GM18507 (cell line): ENCODE results near the gene OLA1.
A peak's percentile ranks its signal among the peaks of the same experiment; 100 is the strongest.

Source experiments
- DNase-seq: peaks from one replicate; pipeline ENCODE4 v3.0.0; 2011; ENCODE audit warnings: low read depth; ENCODE audit not compliant: insufficient read length; ENCODE audit errors: extremely low spot score
- FAIRE-seq: peaks from 2 replicates; lab custom pipeline; 2011; peaks lifted over from hg19 to GRCh38; lab: Jason Lieb, UNC

The OLA1 gene

GRCh38 chr2:174076975-174077374 lies 171.4 kb downstream of the OLA1 start:
- FAIRE-seq, result no peak

DNA sequence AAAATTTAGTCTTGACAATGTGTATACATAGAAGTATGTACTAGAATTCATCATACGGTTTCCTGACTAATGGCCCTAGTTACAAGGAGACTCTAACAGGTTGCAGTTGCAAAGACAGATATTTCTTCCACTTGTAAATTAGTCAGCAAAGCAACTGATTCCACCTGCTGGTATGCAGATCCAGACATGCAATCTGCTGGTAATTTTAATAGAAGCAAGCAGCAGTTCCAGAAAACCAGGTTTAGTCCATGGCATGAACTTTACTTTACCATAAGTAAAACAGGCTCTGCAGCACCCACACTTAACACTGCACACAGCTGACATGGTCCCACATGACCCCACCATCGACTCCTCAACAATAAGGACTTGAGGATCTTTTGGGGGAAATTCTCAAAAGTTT lies 172.3 kb downstream of the OLA1 start:
- DNase-seq (no peak), FAIRE-seq (peak; percentile 44)

More at GRCh38 chr2:174076975-174077374, 171.4 kb downstream of the OLA1 start:
- no peak for DNase-seq

DNA sequence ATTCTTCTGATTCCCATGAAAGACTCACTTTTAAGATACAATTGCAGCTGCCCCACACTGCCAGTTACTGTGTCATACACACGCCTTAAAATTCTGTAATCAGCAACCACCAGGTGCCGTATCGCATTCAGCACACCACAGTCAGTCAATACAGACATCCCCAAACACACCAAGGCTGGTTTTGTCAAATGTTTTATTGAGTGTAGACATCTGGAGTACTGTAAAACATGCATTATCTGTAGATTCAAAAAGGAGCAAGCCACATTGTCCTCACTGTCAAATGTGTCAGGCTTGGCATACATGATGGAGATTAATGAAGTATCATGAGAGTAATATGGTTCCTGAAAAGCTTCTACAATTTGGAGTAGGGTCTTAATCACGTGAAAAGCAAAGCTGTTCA lies 173.5 kb downstream of the OLA1 start:
- DNase-seq (no peak), FAIRE-seq (no peak)

DNA sequence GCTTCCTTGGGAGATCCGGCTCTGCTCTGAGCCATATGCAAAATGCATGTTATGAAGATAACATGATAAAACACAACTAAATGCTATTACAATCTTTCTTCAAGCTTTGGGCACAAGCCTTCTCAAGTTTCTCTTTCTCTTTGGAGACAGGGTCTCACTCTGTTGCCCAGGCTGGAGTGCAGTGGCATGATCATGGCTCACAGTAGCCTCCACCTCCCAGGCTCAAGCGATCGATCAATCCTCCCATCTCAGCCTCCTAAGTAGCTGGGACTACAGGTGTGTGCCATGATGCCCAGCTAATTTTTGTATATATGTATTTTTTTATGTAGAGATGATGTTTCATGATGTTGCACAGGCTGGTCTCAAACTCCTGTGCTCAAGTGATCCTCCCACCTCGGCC lies 175.5 kb downstream of the OLA1 start:
- FAIRE-seq, result no peak

GRCh38 chr2:174072069-174072468 lies 176.3 kb downstream of the OLA1 start:
- DNase-seq (no peak), FAIRE-seq (peak; percentile 41)

More for the DNA sequence above, 175.5 kb downstream of the OLA1 start:
- DNase-seq, result no peak

DNA sequence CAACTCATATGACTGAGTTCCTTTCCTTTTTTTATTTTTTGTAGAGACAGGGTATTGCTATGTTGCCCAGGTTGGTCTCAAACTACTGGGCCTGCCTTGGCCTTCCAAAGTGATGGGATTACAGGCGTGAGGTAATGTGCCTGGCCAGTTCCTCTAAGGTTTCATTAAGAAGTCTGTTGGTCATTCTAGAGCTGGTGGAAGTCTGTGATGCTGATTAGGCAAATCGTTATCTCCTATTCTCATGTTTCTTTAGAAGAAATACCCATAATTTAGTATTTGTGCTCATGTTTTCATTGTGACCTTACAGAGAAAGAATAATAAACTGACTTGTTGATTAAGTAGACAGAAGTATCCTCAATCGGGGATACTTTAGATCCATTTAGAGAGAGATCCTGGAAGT lies 177.0 kb downstream of the OLA1 start:
- FAIRE-seq (no peak), DNase-seq (no peak)

- DNase-seq (no peak), FAIRE-seq (no peak)
These were observed 178.1 kb downstream of the OLA1 start for GRCh38 chr2:174070281-174070680.

- DNase-seq (no peak), FAIRE-seq (no peak)
These were observed 180.5 kb downstream of the OLA1 start for GRCh38 chr2:174067815-174068214.

DNA sequence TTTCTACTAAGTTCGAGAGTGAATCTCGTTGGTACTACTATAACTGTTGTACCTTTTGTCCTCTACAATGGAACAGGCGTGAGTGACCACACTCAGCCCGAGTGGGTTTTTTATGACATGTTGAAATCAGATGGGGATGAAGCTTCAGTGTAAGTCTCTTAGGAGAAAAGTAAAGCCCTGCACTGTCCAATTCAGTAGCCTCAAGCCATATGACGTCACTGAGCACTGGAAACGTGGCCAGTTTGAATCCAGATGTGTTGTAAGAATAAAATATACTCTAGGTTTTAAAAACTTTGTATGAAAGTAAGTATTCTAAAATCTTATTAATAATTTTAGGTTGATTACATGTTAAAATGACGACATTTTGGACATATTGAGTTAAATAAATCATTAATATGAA lies 181.5 kb downstream of the OLA1 start:
- FAIRE-seq (no peak), DNase-seq (no peak)

DNA sequence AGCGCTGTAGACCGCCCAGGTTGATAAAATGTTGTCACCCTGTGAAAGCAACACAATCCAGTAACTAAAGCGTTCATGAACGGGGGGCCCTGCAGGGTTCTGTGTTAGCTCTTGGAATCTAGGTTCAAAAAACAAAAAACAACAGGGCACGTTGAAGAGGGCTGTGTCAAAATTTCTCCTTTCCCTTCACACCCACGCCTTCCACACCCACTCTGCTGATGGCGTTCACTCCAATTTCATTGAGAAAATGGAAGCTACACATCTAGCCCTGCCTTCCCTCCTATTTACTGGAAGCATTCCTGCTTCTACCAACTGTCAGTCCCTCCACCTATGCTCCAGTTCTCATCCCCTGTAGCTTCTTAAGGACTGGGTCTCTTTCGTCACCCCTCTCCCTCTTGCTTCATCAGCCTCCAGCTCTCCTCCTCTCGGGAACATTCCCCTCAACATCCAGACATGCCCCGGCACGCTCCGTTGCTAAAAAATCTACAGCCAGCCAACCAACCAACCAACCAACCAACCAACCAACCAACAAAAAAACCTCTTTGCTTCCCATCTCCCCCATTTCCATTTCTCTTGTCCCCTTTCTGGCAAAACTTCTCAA lies 184.7 kb downstream of the OLA1 start:
- FAIRE-seq, result no peak
- no peak for DNase-seq

DNA sequence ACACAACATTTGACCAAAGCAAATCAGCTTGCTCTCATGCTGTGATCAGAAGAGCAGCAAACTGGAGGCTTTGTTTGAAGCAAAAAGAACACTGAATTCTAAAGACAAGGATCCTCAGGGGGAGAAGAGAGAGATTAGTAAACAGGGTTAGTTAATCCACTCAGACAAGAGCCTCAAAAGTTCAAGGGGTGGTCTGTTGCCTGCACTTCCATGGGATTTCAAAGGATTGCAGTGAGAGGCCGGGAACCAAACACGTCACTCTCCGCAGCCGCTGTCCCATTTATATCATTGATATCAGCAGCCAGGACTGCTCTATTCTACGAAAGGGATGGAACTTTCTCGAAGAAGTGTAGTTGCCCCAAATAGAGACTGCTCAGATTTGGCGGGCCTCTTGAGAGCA lies 185.4 kb downstream of the OLA1 start:
- no peak for DNase-seq

GRCh38 chr2:174059884-174060244 lies 188.5 kb downstream of the OLA1 start:
- no peak for FAIRE-seq
- no peak for DNase-seq

More for the DNA sequence above, 185.4 kb downstream of the OLA1 start:
- FAIRE-seq, result no peak

- FAIRE-seq, result no peak
- no peak for DNase-seq
These were observed 189.0 kb downstream of the OLA1 start for GRCh38 chr2:174059178-174059883.

DNA sequence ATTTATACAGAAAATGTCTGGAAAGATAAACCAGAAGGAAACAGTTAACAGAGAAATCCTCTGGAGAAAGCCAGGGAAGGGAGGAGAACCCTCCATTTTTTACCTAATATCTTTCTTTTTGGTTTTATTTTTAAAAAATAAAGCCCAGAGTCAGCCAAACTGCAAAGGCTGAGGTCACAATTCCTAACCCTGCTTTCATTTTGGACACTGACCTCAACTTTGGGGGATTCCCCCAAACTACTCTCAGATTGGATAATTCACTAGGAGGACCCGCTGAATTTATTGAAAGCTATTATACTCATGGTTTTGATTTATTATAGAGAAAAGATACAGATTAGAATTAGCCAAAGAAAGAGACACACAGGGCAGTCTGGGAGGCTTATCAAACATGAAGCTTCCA lies 189.9 kb downstream of the OLA1 start:
- no peak for FAIRE-seq

GRCh38 chr2:174058026-174058425 lies 190.3 kb downstream of the OLA1 start:
- DNase-seq (no peak), FAIRE-seq (no peak)

More for the DNA sequence above, 189.9 kb downstream of the OLA1 start:
- no peak for DNase-seq

DNA sequence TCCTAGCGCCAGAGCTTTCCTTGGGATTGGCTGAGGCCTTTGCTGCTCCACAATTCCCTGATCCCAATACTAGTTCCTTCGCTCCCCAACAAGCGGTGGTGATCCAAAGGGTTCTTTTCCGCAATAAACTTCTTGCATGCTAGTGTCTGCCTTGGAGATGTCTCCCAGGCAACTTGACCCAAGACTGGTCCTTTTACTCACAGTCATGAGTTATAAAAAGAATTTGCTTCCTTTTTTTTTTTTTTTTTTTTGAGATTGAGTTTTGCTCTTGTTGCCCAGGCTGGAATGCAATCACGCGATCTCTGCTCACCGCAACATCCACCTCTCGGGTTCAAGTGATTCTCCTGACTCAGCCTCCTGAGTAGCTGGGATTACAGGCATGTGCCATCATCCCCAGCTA lies 193.4 kb downstream of the OLA1 start:
- DNase-seq (no peak), FAIRE-seq (no peak)

DNA sequence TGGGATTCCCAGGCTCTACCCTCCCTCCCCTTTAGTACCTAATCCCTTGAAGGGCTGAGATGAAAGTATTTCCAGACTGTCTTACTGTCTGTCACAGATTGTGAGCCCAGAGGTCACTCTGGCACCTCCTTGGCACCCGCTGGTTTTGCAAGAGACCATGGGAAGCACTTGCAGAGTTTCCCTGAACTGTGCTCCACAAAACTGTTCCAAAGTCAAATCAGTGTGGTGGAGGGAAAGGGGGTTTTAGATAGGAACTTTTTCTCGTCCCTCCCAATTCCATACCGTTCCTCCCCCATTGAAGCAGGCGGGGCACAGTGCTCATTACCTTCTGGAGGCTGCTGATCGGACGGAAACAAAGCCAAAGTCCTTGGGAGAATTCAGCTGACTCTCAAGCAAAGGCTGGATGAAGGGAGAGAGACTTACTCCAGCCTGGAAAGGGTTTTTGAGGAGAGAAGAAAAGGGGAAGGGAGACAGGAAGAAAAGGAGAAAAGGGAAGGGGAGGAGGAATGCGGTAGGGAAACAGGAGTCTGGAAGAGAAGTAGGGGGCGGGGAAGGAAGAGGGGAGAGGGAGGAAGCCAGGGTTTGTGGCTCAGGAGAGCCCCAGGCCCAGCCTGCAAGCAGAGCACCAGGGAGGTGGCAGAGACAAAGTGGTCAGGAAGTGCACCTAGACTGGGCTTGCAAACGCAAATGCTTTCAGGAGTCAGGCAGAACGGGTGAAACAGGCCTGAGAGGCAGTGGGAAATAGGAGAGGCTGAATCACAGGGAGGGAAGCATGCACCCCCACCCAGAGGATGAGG lies 194.8 kb downstream of the OLA1 start:
- DNase-seq (no peak), FAIRE-seq (no peak)

GRCh38 chr2:174052584-174052976 lies 195.8 kb downstream of the OLA1 start:
- FAIRE-seq, result no peak
- DNase-seq, result no peak

DNA sequence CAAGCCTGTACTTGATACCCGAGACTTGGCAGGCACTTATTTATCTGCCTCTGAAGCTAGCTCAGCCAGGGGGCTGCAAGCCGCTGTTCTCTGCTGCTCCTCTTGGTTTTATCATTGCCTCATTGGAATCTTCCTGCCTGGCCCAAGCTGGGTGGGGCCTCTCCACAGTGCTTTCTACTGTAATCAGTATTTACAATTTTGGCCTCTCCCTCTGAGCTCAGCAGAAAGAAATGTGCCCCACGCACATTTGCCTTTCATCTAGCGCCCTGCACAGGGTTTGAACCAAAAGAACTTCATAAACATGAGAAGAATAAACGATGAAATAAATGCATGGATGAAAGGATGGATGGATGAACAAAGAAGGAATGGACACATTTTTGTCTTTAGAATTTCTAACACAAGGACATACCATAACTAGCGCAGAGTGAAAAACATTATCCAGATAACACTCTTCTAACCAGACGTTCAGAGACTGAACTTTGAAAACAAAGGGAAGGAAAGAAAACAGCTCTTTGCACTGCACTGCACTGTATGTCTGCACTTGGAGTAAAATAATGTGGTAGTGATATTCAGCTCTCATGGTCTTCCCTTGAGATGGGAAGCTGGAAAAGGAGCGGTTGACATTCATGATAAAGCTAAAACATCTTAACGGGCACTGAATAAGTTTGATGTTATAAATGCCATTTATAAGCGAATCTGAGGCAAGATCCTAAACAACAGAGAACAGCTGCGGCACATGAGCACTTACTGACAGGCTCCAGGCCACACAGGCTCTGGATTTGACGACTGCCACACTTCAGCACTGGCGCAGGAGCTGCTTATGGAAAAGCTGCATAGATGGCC lies 196.4 kb downstream of the OLA1 start:
- DNase-seq (no peak), FAIRE-seq (no peak)

GRCh38 chr2:174051068-174051467 lies 197.3 kb downstream of the OLA1 start:
- DNase-seq (no peak), FAIRE-seq (no peak)
